ENCODE results near the gene TRPM2.
"Not testable (repeated sequence)": the region's sequence is repeated elsewhere in the genome, so short reads cannot be mapped to it uniquely, and the experiment has no call there.

The TRPM2 gene

GRCh38 chr21:44399955-44400790 lies 46.8 kb downstream of the TRPM2 start:
- no peak for DNase-seq

DNA sequence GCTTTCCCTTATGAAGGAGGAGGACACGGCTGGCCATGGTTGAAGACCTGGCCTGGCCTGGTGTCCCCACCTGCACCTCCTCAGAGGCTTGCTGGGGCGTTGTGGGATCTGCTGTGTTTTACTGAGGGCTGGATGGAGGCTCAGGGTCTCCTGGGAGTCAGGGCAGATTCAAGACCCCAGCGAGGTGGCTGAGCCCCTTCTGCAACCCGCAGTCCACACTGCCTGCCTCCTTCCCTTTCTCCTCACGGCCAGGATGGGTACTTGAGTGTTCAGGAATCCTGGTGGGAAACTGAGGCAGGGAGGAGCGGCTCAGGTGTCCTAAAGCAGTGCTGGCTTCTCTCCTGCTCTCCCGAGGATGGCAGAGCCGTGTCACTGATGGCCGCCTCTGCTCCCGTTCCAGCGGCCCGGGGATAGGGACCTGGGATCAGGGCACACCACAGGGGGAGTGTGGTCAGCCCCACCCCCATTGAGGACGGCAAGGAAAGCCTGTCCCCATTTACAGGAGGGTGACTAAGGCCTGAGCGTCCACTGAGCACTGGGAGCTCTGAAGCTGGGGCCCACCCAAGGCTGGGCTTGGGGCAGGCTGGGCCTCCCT lies 47.5 kb downstream of the TRPM2 start:
- no peak for DNase-seq

GRCh38 chr21:44401386-44402160 lies 48.2 kb downstream of the TRPM2 start:
- no peak for DNase-seq

DNA sequence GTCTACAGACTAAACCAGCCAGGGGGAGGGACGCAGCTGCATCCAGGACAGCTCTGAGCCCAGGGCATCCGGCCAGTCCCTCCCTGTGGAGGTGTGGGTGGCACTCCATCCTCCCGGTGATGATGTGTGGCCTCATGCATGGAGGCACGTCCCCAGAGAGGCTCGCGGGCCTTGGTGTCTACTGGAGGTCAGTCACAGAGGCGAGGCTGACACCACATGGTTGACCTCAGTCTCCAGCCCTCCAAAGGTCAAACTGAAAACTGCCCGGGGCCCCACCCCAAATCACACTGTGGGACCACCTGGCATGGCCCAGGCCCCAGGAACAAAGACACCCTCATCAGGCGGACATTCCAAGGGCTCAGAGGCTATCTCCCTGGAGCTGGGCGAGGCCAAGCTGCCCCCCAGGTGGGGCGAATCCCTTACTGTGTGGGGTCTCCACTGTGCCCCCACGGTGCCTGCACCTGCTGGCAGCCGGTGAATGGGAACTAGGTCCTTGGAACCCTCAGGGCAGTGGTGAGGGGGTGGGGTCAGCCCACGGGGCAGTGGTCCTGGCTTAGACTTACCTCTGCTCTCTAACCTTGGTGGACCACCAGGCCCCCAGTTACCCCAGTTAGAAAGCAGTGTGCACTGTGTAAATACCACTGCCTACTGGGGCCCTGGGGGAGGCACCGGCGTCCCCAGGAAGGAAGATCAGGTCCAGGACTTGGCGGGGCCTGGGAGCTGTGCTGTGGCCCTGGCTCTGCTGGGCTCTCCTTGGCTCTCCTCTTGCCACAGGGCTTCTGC lies 49.1 kb downstream of the TRPM2 start:
- DNase-seq = no peak

DNA sequence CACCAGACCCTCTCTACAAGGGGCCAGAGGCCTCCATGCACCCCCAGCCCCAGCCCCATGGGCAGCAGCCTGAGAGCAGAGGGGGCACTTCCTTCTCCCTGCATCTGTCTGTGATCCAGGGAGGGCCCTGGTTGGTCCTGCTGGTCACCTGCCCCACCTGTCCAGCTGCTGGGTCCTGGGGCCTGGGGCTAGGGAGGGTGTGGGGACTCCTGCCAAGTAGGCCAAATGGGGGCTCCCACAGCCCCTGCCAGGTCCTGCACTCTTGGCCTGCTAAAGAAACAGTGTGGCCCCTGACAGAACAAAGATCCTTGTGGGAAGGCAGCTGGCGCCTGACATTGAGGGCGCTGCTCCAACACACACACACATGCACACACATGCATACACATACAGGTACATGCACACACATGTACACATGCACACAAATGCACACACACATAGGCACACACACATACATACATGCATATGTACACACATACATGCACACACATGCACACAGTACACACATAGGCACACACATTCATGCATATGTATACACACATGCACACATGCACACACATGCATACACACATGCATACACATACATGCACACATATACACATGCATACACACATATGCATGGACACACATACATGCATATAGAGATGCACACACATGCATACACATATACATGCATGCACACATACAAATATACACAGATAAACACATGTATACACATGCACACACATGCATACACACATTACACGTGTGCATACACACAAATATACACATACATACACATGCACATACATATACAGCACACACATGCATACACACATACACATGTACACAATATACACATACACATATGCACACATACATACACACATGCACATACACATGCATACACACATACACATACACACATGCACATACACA lies 49.9 kb downstream of the TRPM2 start:
- no peak for DNase-seq

- not testable (repeated sequence) for DNase-seq
Observed at GRCh38 chr21:44404482-44404881, 51.1 kb downstream of the TRPM2 start.

- DNase-seq = no peak
Observed at GRCh38 chr21:44405091-44405947, 51.9 kb downstream of the TRPM2 start.

GRCh38 chr21:44405948-44406872 lies 52.8 kb downstream of the TRPM2 start:
- DNase-seq = no peak

DNA sequence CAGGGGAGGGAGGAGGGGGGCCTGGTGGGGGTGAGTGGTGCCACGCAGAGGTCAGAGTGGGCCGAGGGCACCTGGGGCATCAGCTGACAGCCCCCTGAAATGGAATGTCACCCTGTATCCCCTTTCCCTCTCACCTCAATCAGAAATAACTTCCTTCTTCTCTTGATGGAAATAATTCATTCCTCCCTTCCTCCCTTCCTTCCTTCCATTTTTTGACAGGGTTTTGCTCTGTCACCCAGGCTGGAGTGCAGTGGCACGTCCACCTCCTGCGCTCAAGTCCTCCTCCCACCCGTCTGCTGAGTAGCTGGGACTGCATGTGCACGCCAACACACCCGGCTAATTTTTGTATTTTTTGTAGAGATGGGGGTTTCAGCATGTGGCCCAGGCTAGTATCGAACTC lies 53.5 kb downstream of the TRPM2 start:
- DNase-seq = no peak

DNA sequence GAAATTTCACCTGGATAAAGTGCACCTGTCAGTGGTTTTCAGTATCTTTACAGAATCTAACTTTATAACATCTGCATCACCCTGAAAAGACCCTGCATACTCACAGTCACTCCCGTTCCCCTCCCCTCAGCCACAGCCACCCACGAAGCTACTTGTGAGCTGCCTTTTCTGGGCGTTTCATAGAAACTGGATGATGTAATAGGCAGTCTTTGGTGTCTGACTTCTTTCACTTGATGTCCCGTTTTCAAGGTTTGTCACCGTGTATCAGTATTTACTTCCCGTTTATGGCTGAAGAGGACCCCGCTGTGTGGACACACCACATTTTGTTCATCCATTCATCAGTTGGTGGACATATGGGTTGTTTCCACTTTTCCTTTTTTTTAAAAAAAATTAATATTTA lies 54.1 kb downstream of the TRPM2 start:
- no peak for DNase-seq

DNA sequence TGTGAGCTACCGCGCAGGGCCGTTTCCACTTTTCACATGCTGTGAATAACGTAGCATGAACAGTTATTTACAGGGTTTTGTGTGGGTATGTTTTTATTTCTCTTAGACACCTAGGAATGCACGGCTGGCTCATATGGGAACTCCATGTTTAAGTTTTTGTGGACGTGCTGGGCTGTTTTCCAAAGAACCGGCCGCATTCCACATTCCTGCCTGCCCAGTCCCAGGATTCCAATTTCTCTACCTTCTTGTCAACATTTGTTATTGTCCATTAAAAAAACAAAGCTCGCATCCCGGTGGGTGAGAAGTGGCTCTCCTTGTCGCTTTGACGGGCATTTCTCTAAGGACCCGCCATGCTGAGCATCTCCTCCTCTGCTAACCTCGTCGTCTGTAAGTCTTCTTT lies 54.8 kb downstream of the TRPM2 start:
- no peak for DNase-seq

DNA sequence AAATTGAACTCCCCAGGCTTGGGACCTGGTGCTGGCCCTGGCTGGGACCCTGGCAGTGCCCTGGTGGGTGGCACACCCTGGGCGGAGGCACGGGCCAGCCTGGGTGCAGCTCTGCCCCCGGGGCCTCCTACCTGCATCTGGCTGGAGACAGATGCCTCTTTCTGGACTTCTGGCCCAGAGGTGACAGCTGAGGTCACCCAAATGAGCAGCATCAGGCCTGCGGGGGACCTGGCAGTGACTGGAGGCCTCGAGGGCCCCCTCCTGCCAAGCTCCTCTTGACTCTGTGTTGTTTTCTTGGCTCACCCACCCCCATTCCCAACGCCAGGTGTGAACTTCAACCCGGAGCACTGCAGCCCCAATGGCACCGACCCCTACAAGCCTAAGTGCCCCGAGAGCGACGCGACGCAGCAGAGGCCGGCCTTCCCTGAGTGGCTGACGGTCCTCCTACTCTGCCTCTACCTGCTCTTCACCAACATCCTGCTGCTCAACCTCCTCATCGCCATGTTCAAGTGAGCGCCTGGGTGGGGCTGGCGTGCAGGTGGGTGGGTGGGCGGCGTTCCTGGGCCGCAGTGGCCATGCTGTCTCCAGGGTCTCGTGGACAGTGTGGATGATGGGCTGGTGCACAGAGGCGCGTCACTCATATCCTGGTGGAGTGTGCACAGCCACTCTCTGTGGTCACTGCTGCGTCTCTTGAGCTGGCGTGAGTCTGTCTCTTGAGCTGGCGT lies 60.3 kb downstream of the TRPM2 start:
- no peak for DNase-seq

DNA sequence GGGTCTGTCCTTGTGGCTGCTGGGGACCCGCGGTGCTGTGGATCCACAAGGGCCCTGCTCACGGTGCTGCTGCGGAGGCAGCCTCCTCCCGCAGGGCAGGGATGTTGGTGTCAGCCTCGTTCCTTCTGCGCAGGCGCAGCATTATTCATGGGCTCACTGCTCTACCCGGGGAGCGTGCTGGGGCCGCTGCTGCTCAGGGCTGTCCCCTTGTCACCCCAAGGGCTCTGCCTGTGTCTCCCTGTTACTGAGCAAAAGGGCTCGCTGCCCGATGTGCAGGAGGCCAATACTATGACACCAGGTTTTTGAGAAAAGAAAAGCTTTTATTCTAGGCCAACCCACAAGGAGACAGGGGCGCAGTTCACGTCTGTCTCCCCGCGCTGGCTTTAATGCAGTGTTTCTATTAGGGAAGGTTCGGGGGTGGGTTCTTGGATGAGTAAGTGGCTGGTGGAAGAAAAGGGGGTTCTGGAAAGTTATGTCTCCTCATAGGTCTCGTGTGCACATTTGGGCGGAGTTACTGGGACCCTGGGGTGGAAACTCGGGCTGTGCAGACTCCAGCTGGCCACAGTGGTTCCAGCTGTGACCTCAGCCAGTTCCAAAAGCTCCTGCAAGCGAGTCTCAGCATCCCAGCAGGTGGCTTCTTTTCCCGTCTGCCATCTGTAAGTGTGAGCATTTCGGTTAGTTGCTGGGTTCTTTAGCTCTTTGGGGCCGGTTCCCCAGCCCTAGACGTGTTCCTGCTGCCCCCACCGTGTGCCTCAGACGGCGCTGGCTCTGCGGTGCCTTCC lies 61.1 kb downstream of the TRPM2 start:
- DNase-seq = peak; percentile 69

DNA sequence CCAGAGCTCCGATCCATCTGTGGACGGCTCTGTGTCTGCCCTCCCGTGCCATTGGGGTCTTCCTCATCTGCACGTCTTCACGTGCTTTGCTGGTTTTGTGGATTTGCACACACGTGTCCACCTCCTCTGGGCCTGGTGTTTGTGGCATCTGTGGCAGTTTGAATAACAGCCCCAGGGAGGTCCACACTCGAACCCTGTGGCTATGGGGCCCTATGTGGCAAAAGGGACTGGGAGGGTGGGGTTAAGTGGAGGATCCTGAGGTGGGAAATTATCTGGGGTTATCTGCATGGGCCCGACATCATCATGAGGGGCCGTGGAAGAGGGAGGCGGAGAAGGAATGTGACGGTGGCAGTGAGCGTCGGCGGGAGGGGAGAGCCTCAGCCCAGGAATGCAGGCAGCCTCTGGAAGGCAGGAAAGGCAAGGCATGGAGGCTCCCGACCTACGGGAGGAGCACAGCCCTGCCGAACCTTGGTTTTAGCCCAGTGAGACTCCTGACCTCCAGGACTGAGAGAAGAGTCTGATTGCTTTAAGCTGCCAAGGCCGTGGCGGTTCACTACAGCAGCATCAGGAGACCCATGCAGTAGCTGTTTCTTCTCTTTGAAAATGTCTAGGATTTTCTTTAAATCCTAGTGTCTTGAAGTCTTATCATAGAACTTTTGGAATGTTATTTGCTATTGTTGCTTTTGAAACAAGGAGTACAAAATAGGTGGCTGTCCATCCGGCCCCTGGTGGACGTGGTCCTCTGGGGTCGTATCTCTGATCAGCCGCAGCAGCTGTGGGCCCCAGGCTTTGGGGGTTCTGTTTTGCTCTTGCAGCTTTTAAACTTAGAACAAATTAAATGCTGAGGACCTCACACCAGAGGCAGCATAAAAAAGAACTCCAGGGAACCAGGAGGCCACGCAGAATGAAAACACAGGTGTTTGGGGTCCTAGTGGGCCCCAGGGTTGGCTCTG lies 61.9 kb downstream of the TRPM2 start:
- DNase-seq = no peak

GRCh38 chr21:44416193-44416592 lies 62.8 kb downstream of the TRPM2 start:
- DNase-seq = no peak

DNA sequence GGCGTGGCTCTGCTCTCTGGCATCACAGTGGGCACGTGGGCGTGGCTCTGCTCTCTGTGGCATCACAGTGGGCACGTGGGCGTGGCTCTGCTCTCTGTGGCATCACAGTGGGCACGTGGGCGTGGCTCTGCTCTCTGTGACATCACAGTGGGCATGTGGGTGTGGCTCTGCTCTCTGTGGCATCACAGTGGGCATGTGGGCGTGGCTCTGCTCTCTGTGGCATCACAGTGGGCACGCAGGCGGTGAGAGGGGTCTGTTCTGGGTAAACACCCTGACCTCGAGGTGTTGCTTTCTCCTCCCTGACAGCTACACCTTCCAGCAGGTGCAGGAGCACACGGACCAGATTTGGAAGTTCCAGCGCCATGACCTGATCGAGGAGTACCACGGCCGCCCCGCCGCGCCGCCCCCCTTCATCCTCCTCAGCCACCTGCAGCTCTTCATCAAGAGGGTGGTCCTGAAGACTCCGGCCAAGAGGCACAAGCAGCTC lies 64.2 kb downstream of the TRPM2 start:
- DNase-seq = not testable (repeated sequence)
